ENCODE data around the gene CDH23. TPM values are rescaled to one million over a fixed set of nuclear protein-coding genes. Genes with fewer than 3 reads are reported as not detected.

Gene CDH23
- total RNA-seq, 1 donor from 2014 or later, result under 0.01 TPM

DNA sequence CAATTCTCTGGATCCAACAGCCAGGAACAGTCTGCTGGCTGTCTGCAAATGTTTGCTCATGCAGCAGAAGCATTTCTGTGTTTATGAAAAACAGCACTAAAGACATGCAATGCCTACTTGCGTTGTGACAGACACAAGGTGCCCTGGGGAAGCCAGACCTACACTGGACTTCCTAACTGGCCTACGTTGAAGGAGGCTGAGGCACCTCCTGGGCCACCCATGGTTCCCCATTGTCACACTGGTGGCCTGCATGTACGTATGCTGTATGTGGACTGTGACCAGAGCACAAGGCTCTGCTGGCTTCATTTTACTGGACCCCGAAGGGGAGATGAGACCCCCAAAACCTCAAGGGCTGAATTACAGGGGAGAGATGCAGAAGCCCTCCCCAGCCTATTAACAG, 426.6 kb downstream of the CDH23 start:
- no peak for DNase-seq

DNA sequence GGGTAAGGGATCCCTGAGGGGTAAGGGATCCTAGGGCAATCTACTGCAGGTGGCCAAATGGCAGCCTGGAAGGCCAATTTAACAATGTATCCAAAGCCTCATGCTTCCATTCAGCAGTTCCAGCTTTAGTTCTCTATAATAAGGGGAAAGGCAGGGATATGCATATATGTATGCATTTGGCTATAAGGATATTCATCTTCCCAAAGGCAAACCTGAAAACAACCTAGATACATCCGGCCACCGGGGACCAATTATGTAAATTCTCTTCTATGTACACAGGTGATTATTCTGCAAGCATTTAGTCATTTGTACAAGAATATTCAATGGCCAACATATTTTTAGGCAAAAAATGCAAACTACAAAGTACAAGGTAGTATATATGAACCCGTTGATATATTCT, 427.6 kb downstream of the CDH23 start:
- no peak for DNase-seq

DNA sequence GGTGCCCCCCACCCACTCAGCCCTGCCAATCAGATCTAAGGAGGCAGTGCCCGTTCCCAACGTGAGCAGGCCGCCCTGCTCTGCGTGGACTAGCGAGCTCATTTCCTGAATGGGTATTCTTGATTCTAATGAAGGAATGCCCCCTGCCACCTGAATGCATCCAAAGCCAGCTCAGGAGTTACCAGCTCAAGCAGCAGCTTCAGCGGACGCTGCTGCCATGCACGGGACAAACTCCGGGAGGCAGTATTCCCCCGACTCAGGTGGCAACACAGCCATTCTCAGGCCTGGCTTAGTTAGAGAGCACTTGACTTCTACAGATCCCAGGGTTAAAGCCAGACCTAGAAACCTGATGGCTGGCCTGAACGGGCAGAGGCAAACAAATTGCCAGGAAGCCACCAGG, 428.5 kb downstream of the CDH23 start:
- no peak for DNase-seq

DNA sequence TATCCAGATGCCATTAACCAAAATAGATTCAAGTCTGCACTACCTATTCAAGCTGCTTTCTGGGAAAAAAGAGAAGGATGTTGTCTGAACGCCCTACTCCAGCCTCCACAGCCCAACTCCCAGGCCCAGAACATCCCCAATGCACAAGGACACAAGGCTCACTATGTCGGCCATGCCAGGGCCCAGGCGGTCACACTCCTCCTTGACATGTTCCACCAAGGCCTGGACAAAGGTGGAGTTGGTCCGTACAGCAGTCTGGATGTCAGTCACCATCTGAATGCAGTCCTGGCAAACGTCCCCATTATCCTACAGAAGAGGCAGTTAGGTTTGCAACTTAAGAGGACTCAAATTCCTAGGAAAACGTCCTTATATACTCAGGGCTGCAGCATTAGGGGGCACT, 431.1 kb downstream of the CDH23 start:
- DNase-seq, result no peak

DNA sequence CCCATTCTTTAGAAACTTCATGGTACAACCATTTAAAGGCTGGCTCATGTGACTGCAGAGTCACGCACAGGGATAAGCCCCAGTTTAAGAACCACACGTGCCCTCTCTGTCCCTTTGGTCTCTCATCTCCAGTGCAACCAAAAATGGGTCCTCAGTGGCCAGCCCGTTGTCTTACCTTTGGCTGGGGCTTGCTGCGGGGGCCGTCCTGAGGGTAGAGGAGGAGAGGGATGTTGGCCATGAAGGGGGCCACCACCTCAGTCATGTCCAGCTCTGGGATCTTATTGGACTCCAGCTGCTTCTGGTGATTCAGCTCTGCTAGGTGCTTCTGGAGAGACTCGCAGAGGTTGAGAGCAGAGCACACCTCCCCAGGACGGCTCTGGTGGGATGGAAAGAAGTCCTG, 432.0 kb downstream of the CDH23 start:
- DNase-seq, result no peak

DNA sequence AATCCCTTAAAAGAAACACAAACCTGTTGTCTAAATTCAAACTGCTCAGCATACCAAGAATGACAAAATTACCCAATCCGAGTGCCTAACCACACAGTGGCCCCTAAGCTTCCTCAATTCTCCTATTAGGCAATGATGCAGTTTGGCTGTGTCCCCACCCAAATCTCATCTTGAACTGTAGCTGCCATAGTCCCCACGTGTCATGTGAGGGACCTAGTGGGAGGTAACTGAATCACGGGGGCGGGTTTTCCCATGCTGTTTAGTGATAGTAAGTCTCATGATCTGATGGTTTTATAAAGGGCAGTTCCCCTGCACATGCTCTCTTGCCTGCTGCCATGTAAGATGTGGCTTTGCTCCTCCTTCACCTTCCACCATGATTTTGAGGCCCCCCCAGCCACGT, 432.5 kb downstream of the CDH23 start:
- DNase-seq, result no peak

DNA sequence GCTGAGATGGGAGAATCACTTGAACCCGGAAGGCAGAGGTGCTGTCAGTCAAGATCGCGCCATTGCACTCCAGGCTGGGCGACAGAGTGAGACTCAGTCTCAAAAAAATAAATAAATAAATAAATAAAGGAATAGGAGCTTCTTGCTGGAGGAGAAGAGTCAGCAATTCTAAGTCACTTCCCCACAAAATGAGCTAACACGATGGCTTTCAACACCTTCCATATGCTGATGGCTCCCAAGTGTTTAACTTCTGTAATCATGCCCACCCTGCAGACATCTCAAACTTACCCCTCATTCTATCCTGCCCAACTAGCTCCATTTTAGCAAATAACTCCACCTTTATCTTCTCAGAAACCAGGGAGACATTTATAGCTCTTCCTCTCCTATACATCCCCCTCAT, 433.2 kb downstream of the CDH23 start:
- no peak for DNase-seq

DNA sequence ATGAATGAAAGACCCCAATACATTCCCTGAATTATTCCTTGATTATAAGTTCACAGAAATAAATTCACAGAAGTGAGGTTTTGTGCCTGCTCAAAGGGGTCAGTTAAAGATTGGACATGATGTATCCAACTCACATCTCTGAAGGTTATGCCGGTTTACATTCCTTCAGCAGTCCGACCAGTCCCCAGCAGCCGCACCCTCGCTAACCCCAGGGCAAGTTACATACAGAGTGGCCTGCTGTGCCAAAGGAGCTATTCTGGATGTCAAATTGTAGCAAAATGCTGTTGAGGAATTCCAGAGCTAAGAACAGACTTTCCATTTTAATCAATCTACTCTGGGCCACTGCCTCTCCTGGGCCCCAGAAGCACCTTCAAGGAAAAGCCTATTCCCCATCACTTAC, 434.0 kb downstream of the CDH23 start:
- DNase-seq, result no peak

DNA sequence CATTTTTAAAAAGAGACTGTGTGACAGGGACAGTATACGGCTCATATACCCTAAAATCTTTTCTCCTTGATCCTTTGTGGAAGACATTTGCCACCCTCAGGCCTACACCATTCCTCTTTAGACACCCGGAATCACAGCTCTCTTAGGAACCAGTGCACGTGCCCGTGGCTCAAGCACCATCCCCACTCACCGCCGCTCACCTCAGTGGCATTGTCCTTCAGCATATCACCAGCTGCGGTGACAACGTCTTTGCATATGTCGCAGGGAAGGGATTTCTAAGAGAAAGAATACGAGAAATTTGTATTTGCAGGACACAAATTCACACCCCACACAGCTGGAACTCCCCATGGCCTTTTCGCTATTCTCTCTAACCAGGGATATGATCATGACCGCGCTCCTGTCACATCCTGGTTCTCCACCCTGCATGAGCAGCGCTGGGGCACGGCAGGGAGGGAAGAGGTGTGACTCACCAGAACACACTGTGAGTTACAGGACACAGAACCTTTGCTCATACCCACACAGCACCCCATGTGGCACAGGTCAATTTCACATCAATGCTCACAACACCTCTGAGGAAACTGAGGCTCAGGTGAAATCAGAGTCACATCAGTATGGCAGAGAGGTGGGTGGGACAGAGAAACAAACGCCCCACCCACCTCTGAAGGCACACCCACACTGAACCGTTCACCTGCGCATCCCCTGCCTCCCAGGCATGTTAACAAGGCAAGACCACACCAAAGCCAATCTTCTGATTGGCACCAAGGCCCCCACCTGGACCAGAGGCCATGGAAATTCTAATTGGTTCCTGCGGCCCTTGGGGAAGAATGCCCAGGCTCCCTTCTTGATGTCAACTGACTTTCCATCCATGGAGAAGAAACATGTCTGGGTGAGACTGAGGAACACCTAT, 435.2 kb downstream of the CDH23 start:
- peak; percentile 76 for DNase-seq

DNA sequence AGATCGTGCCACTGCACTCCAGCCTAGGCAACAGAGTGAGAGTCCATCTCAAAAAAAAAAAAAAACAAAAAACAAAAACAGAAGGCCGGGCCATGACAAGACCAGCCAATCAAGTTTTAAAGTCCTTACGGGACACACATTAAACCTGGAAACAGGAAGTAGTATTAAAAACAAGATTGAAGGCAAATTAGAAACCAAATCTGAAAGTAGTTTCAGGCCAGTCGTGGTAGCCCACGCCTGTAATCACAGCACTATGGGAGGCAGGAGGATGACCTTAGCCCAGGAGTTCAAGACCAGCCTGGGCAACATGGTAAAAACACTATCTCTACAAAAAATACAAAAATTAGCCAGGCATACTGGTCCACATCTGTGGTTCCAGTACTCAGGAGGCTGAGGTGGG, 436.2 kb downstream of the CDH23 start:
- no peak for DNase-seq

DNA sequence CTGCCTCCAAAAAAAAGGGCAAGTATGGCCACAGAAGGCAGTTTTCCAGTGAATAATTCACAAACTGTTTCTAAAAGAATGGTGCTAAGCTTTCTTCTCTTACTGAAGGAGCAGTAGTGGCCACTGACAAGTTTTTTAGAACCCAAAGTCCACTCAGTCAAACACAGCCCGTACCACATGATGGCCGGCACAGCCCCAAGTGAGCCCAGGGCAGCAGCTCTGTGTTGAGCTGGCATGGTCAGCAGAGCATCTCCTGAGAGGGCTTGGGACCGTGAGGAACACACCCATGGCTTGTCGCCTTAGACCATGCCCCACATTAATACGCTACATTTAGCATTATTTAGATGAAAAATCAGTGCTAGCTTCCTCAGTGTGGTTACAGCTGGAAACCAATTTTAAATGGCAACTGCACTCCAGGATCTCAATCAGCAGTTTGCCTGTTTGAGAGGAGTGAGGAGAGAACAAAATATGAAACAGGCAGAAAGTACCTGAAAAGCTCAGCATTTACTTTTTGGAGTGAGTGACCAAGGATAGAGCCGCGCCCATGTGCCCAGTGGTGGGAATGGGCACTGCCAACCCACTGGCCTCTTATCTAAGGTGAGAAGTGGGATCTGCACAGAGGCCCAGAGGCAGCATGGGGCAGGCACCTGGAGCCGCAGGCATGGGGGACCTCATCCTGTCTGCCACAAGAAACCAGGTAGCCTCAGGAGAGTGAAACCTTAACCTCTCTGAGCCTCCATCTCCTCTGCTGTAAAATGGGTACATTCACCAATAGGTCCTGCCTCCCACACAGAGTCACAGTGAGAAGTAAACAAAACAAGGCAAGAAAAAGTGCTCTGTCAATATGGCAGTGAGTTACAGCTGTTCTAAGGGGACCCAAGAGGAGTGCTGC, 437.0 kb downstream of the CDH23 start:
- DNase-seq, result no peak

DNA sequence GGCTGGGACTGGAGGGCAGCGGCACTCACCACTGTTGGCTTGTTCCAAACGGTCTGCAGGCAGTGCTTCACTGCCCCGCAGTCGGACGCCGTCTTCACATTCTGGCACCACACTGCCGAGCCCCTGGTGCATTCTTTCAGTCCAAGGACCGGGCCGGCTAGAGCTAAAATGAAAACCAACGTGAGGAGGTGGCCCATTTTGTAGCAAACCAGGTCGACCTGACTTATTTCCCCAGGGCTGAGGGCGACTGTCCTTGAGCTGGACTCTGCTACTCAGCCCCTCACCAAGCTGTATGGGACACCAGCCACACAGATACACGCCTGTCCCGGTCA, 437.6 kb downstream of the CDH23 start:
- DNase-seq, result no peak

DNA sequence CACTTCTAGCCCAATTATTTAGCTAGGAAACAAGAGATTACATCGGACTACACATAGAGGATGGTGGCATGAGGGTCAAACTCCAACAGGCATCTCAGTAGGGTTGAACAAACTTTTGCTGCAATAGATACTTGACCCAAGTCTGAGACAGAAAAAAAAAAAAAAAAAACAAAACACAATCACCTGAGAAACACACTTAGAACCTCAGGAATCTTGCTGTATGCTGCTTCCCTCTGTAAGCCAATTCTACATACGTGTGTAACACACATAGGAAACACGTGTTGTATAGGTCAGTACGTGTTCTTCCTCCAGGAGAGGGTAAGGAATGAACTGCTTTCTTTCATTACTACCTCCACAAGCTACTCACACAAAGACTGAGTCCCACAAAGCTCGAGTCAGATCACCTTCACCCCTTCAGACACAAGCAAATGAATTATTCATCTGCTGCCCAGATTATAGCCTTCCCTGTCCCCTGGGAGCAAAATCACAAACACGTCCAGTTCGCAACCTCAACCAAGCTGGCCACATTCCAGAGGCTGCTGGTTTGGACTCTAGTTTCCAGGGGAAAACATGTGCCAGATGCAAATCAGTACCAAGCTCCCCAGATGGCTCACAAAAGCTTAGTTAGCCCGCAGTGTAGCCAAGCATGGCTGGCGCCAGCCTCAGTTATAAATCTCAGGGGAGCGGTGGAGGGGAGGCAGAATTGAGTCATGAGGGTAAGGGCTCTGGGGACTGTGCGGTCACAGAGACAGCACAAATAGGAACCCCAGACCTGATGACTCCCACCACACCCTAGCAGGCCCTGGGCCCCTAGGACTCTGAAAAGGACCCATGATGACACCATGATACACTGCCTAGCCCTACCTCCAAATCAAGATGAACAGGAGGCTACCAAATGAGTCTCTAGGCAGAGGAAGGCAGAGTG, 439.2 kb downstream of the CDH23 start:
- peak; percentile 91 for DNase-seq

DNA sequence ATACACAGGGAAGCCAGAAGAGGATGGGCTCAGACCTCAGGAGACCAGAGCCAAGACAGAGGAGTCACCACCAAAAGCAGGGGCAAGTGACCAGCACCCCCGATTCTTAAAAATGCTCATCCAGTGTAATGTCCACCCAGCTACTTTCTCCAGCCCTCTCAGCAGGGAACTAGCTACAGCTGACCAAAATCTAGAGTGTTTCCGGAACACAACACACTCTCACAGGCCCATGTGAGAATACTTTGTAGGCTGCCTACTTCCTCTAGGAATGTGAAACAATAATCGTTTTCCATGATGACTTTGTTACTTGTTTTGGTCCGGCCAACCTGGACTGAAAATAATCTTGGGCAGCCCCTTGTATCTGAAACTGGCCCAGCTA, 439.9 kb downstream of the CDH23 start:
- DNase-seq, result peak; percentile 87

DNA sequence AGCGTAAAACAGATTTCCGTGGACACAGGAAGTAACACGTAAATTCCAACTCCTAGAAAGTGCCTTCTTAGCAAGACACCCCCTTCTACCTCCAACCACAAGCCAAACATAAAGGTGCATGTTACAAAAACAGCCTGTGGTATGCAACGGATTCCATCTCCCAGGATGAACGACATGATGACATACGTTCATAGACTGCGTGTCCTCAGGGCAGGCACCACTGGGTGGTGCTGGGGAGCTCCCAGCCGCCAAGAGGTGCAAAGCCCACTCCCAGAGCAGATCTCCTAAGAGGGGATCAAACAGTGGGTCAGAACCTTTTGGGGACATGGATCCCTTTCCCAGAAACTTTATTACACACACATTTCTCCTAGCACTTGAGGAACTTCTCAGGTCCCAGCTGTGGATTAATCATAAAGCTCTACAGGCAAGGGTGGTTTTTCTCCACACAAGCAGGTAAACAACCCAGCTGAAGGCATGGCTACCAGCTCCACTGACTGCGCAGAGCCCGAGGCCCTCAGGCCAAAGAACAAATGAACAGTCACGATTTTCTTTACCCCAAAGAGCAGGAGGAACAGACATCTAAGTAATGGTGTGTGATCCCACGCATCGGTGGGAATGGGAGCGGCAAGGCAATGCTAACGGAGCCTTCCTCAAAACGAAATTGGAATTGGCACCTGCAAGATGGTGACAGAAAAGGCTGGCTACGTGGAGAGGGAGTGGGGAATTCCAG, 440.5 kb downstream of the CDH23 start:
- DNase-seq, result peak; percentile 66

DNA sequence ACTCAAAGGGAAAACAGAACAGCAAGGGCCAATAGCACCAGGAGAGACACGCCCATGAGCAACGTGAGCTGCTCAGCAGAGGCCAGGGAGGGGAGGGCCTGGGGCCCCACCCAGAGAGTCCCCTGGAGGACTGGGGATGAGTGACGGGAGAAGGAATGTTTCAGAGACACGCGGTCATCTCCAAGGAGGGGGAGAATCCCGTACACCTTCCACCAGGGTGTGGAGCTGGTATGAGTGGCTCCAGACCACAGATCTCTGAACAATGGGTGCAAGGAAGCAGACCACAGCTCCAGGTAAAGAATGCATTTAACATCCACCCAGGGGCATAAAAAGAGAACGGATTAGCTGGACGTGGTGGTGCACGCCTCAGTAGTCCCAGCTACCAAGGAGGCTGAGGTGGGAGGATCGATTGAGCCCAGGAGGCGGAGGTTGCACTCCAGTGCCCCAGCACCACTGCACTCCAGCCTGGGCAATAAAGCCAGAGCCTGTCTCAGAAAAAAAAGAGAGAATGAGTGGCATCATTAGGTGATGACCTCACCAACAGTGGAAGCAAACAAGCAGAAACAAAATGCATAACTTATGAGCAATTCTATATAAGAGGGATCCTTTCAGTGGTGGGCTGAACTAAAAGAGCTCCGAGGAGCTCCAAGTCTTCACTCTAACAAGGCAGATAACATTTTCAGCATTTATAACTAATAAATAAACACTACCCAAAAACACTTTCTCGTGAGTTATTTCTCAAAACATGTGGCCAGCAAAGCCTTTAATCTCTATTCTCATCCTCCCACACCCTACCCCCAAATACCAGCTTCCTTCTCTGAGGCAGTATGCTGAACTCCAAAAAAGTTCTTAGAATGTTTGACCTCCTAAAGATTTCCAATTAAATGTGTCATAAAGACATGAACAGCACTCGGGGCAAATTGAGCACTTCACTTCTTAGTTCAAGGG, 441.8 kb downstream of the CDH23 start:
- DNase-seq, result no peak

DNA sequence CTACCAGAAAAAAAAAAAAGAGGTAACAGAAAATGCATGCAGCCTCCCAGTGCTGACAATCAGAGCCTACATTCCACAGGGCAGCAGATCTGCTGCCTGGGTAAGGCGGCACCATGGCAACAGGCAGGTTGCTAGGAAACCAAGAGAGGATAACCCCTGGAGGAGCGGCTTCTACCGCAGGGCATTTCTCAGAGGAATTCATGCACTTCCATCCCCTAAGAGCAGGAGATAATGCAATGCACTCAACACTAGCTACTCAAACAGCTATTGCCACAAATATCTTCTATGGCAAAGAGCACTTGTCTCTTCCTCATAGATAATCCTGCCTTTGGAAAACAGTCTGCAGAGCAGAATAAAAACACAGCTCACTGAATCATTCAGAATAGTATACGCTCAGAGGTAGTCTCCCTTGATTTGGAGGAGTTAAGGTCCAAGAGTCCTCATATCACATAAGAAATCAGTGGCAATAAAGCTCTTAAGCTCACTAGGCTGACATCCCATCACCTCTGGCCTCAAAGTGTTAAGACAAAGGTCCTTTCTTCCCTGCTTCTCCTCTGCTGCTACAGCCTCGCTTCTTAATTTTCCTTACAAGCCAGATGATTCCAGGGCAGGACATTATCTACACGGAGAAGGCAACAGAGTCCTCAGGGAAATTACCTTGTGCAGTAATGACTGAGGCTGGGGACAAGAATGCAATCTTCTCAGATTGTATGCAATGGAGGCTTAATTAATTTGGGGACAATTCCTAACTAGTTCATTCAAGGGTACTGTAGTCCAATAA, 443.6 kb downstream of the CDH23 start:
- peak; percentile 86 for DNase-seq

DNA sequence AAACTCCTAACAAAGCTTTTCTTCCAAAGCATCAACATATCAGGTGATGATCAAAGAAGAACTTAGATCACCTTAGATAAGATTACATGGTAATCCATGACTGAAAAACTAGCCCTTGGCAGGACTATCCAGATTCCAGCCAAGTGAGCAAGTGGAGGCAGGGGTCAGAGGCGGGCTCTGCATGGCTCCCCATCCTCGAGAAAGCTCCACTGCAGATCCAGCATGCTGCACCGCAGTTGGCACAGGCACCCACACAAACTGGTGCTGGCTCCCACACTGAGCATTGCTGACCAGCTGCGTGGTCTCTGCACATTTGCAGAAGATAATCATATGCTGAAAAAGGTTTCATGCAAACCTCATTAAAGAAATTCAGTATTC, 444.2 kb downstream of the CDH23 start:
- no peak for DNase-seq

DNA sequence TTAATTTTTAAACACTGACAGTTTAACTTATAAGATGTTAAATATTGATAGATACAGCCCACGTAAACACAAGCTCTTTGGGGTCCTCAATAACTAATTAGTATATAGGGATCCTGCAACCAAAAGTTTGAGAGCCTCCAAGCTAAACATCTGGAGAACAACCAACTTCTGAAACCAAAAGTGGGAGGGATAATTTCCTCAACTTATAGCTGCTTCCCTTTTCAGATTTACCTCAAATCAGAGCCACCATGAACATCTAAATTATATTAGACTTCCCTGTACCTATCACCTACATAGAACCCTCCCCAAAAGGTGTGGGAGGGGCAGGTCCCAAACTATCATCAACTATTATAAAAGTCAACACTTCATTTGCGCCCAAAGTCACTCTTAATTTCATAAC, 445.7 kb downstream of the CDH23 start:
- no peak for DNase-seq
